GM12878 (cell line): ENCODE results near the gene SMARCB1. TPM values are rescaled to one million over a fixed set of nuclear protein-coding genes. Genes with fewer than 3 reads are reported as not detected.

Experiments
- ATAC-seq: fragments of 200-7000 bp; cut with Tn5 transposase; 3 replicates; pipeline ENCODE4 v1.9.1; 2020; ENCODE audit warnings: mild to moderate bottlenecking, moderate library complexity
- BruUV-seq: library from RNA; stranded (reverse); fragments of 400-500 nt; replicated peaks from 2 replicates; lab custom pipeline; 2021; lab: Mats Ljungman, UMichigan
- CTCF ChIA-PET: fragments of 300-600 bp; sonication (Branson Sonifier 250); formaldehyde crosslinking; extraction: SDS; loops from one replicate; lab custom pipeline; 2021; ENCODE audit warnings: inconsistent platforms; lab: Yijun Ruan, JAX
- POLR2A ChIA-PET: fragments of 350-600 bp; formaldehyde crosslinking; extraction: SDS; loops from one replicate; lab custom pipeline; 2021; ENCODE audit warnings: inconsistent platforms; lab: Charles Lee
- RAD21 ChIA-PET: fragments of 300-600 bp; sonication (Branson Sonifier 250); formaldehyde crosslinking; loops from one replicate; lab custom pipeline; 2023; ENCODE audit warnings: antibody characterized with exemption; ENCODE audit not compliant: unreplicated experiment; lab: Charles Lee
- SMC1A ChIA-PET: fragments of 300-600 bp; sonication (Branson Sonifier 250); formaldehyde crosslinking; loops from one replicate; lab custom pipeline; 2023; ENCODE audit not compliant: unreplicated experiment, uncharacterized antibody; lab: Charles Lee
- DNase-seq: peaks from one replicate; pipeline ENCODE4 v3.0.0-alpha.2; 2011; ENCODE audit warnings: low read depth, low spot score
- FAIRE-seq: peaks from 3 replicates; lab custom pipeline; 2011; peaks lifted over from hg19 to GRCh38; lab: Jason Lieb, UNC
- H2AFZ ChIP-seq: 2 replicates; pipeline ENCODE4 v1.6.0; 2011; ENCODE audit warnings: low read depth, low read length, control low read depth; ENCODE audit not compliant: control insufficient read depth
- H3K27ac ChIP-seq: 2 replicates; pipeline ENCODE4 v1.5.1; 2011; ENCODE audit warnings: control low read depth; ENCODE audit not compliant: control insufficient read depth, insufficient read depth
- H3K27me3 ChIP-seq, 2 experiments: replicated peaks in 1 of 2; 2 replicates each; pipeline versions ENCODE4 v1.6.0 to v1.6.1; 2011; ENCODE audit warnings: low read length in 1 of 2; ENCODE audit not compliant: control insufficient read depth in 2 of 2, insufficient read depth in 2 of 2
- H3K36me3 ChIP-seq, 2 experiments: 2 replicates each; pipeline ENCODE4 v1.5.1; 2011; ENCODE audit warnings: low read length in 1 of 2; ENCODE audit not compliant: control insufficient read depth in 2 of 2, insufficient read depth in 2 of 2
- H3K4me1 ChIP-seq: 2 replicates; pipeline ENCODE4 v1.6.1; 2011; ENCODE audit warnings: mild to moderate bottlenecking, low read length, moderate library complexity, mixed read lengths; ENCODE audit not compliant: control insufficient read depth, insufficient read depth
- H3K4me2 ChIP-seq: 2 replicates; pipeline ENCODE4 v1.6.0; 2011; ENCODE audit warnings: control low read depth; ENCODE audit not compliant: control insufficient read depth, insufficient read depth
- H3K4me3 ChIP-seq: fragments of 200-600 bp; sonication (generic); 2 replicates; pipeline ENCODE4 v1.5.1; 2016
- H3K79me2 ChIP-seq: 2 replicates; pipeline ENCODE4 v1.6.0; 2011; ENCODE audit warnings: low read length; ENCODE audit not compliant: control insufficient read depth, insufficient read depth
- H3K9ac ChIP-seq: 2 replicates; pipeline ENCODE4 v1.8.0; 2011; ENCODE audit warnings: low read length, control low read depth, mixed read lengths; ENCODE audit not compliant: control insufficient read depth, insufficient read depth
- H3K9me3 ChIP-seq: replicated peaks from 3 replicates; pipeline ENCODE4 v1.5.1; 2011; ENCODE audit warnings: mild to moderate bottlenecking, low read length; ENCODE audit not compliant: control insufficient read depth, insufficient read depth
- H4K20me1 ChIP-seq: 2 replicates; pipeline ENCODE4 v1.6.0; 2011; ENCODE audit not compliant: control insufficient read depth, insufficient read depth
- BCL3 ChIP-seq: IDR thresholded peaks from 2 replicates; pipeline ENCODE4 v1.6.1; 2011; ENCODE audit warnings: borderline replicate concordance, low read depth, mild to moderate bottlenecking, moderate library complexity, low read length; ENCODE audit not compliant: insufficient read depth, poor library complexity, severe bottlenecking
- BHLHE40 ChIP-seq, 2 experiments: fragments of 450-650 bp in 1 of 2; IDR thresholded peaks; 2 replicates each; pipeline ENCODE4 v1.6.1; 2011 to 2017; ENCODE audit warnings: low read depth in 2 of 2, borderline replicate concordance in 1 of 2, improper control_type of control experiment in 1 of 2, low read length in 1 of 2, mild to moderate bottlenecking in 1 of 2
- BMI1 ChIP-seq: fragments of 450-650 bp; IDR thresholded peaks from 2 replicates; pipeline ENCODE4 v1.6.1; 2016; ENCODE audit warnings: mild to moderate bottlenecking, moderate library complexity, borderline replicate concordance
- EGR1 ChIP-seq, 2 experiments: IDR thresholded peaks; 1 replicate in 1 of 2; 2 replicates in 1 of 2; pipeline ENCODE4 v1.6.1; 2011 to 2012; ENCODE audit warnings: low read depth in 2 of 2, low read length in 2 of 2, borderline replicate concordance in 1 of 2, mild to moderate bottlenecking in 1 of 2, moderate library complexity in 1 of 2
- ETV6 ChIP-seq, 2 experiments: fragments of 450-650 bp in 1 of 2; IDR thresholded peaks in 1 of 2; conservative IDR thresholded peaks in 1 of 2; 2 replicates each; pipeline ENCODE4 v1.6.1; 2014; ENCODE audit warnings: antibody characterized with exemption in 1 of 2, borderline replicate concordance in 1 of 2, low read depth in 1 of 2, mild to moderate bottlenecking in 1 of 2, moderate library complexity in 1 of 2
- POU2F2 ChIP-seq: IDR thresholded peaks from 3 replicates; pipeline ENCODE4 v1.6.1; 2011; ENCODE audit warnings: low read depth, mild to moderate bottlenecking, low read length, borderline replicate concordance
- WGBS: methylation state at CpG from one replicate; pipeline ENCODE4 v1.1.6; 2016; ENCODE audit warnings: low lambda C conversion rate; ENCODE audit not compliant: insufficient replicate concordance, insufficient coverage; ENCODE audit errors: missing lambda C conversion rate; 5-methylcytosine and 5-hydroxymethylcytosine counted together
- in situ Hi-C: fragments of 300-500 bp; cut with MboI; formaldehyde crosslinking; loops from 9 replicates; pipeline ENCODE4 v1.14.3; 2018; ENCODE audit warnings: mixed read lengths
- intact Hi-C: fragments of 100-400 bp; cut with micrococcal nuclease; formaldehyde crosslinking; loops from one replicate; pipeline ENCODE4 v1.14.2; 2022; ENCODE audit not compliant: unreplicated experiment
- polyA plus RNA-seq, 11 experiments: library from polyadenylated mRNA; depleted of rRNA in 4 of 11; unstranded in 6 of 11; stranded (reverse) in 5 of 11; fragments of >200 nt; fragmentation: Nextera tagmentation in 4 of 11; fragmentation: Illumina TruSeq in 1 of 11; extraction: Ambion mirVana in 4 of 11; extraction: Trizol in 1 of 11; gene quantifications; 1 replicate in 1 of 11; 2 replicates in 10 of 11; pipeline versions ENCODE4 v1.2.1 to v1.2.3, GENCODE V29; 2011 to 2016; ENCODE audit warnings: inconsistent platforms in 2 of 11, missing spikeins in 2 of 11, low read depth in 1 of 11
- total RNA-seq, 4 experiments: library from RNA; depleted of rRNA in 3 of 4; stranded (reverse); fragments of >200 nt in 3 of 4; fragmentation: Illumina TruSeq in 1 of 4; extraction: Trizol in 1 of 4; gene quantifications; 2 replicates each; pipeline versions ENCODE4 v1.2.1 to v1.2.3, GENCODE V29; 2013 to 2021

Gene SMARCB1
- total and polyA plus RNA-seq, 10 of the 15 experiments (the other 5 are each of a cell fraction or from before 2014, with no cell fraction given): 9.1 to 215 (median 183) TPM

- no peaks in the 10 kb centered on the region for H4K20me1 ChIP-seq
- ChIA-PET POLR2A (interaction anchor here (1.1 to 1.3 kb wide), 2 partner anchors 10 to 36 kb away, joined by 3 to 5 read pairs; partner anchors contain the start of gene C22orf15), SMC1A (interaction anchor here (1.2 to 1.9 kb wide), 2 partner anchors 10 to 25 kb away, joined by 3 to 8 read pairs; partner anchors contain the start of gene C22orf15), RAD21 (interaction anchor here (0.6 kb wide), 1 partner anchor 12 kb away, joined by 3 read pairs; no protein-coding TSS in a partner anchor), CTCF (interaction anchor here (1.3 kb wide), 1 partner anchor 14 kb away, joined by 7 read pairs; the partner anchor contains the start of gene CHCHD10)
- in situ Hi-C loops (no loop called here), intact Hi-C loops (no loop called here)
- no peak overlapping the region for H3K9ac ChIP-seq
- BruUV-seq: no TSS peak
- H3K36me3 ChIP-seq: no peaks in the 10 kb centered on the region
- peaks cover 30% of the 10 kb centered on the region for H3K4me1 ChIP-seq
- TF ChIP-seq EGR1 (IDR thresholded peaks at IDR 0.05; ENCODE audit: borderline replicate concordance in 1 of 2, low read depth in 2 of 2, low read length in 2 of 2): peak in 1 of 2 experiments; percentile 28; a peak in 1 of 3 replicates
- no peak for TF ChIP-seq BHLHE40 (IDR thresholded peaks at IDR 0.05; ENCODE audit: borderline replicate concordance in 1 of 2, low read depth in 2 of 2, low read length in 1 of 2)
- H3K9me3 ChIP-seq: no peaks in the 10 kb centered on the region
- FAIRE-seq (peak; percentile 7), DNase-seq (no peak), ATAC-seq (no peak)
- H3K79me2 ChIP-seq: no peaks in the 10 kb centered on the region
- H2AFZ ChIP-seq: peak overlapping the region; percentile 69; the same call in 1 of the 2 replicates
- H3K4me2 ChIP-seq: peak overlapping the region; percentile 99
- WGBS: 47% methylated on average over 2 of the region's 2 CpGs
- H3K27me3 ChIP-seq: no peaks in the 10 kb centered on the region
- H3K27ac ChIP-seq: peak overlapping the region; percentile 33; the same call in 1 of the 2 replicates
- peak overlapping the region; percentile 53; the same call in 1 of the 2 replicates for H3K4me3 ChIP-seq
These were observed 33.4 kb upstream of the SMARCB1 start for GRCh38 chr22:23753385-23753784.

GRCh38 chr22:23754220-23754919 lies 32.4 kb upstream of the SMARCB1 start, which contains the start of gene VPREB3:
Gene VPREB3, minus strand, starts transcription at chr22:23754425. Its CDS starts 62 bp downstream, at chr22:23754363.
- peak; percentile 61 for TF ChIP-seq BCL3
- no peak for TF ChIP-seq ETV6 (conservative IDR thresholded peaks at IDR 0.05 in 1 of 2, IDR thresholded peaks at IDR 0.05 in 1 of 2; ENCODE audit: borderline replicate concordance in 1 of 2, low read depth in 1 of 2)
- TF ChIP-seq BMI1: no peak
- peak; percentile 43; the same call in 1 of the 3 replicates for TF ChIP-seq POU2F2
- Histone ChIP-seq H3K9me3 (no peaks in the 10 kb centered on the region), H3K27ac (peak within 1 kb of the TSS; percentile 33; the same call in 1 of the 2 replicates), H3K79me2 (no peaks in the 10 kb centered on the region), H3K4me1 (peaks cover 30% of the 10 kb centered on the region), H3K4me2 (peak within 1 kb of the TSS; percentile 99), H3K36me3 (no peaks in the 10 kb centered on the region), H3K9ac (no peak within 1 kb of the TSS), H3K4me3 (peak within 1 kb of the TSS; percentile 53; the same call in 1 of the 2 replicates), H4K20me1 (no peaks in the 10 kb centered on the region), H3K27me3 (no peaks in the 10 kb centered on the region), H2AFZ (peak within 1 kb of the TSS; percentile 69; the same call in 1 of the 2 replicates)
- ChIA-PET RAD21 (interaction anchor here (1.6 kb wide), 1 partner anchor 35 kb away, joined by 3 read pairs; no protein-coding TSS in a partner anchor), SMC1A (interaction anchor here (1.0 to 2.0 kb wide), 3 partner anchors 9 to 57 kb away, joined by 3 to 8 read pairs (median 7); partner anchors contain the start of genes C22orf15 and CHCHD10), POLR2A (interaction anchor here (0.7 to 1.4 kb wide), 5 partner anchors 9 to 68 kb away, joined by 3 to 7 read pairs (median 3); partner anchors contain the start of gene C22orf15), CTCF (interaction anchor here (0.7 to 1.9 kb wide), 5 partner anchors 9 to 140 kb away, joined by 3 to 8 read pairs (median 4); partner anchors contain the start of genes C22orf15, CHCHD10 and MIF)
- peak; percentile 77 for FAIRE-seq
- intact Hi-C loops (no loop called here), in situ Hi-C loops (no loop called here)
- no peak for DNase-seq
- WGBS: 72% methylated on average over 14 of the region's 14 CpGs
- no TSS peak for BruUV-seq
- no peak for ATAC-seq
